Measurements from ENCODE around the gene HLA-DOB.

HLA-DOB gene

DNA sequence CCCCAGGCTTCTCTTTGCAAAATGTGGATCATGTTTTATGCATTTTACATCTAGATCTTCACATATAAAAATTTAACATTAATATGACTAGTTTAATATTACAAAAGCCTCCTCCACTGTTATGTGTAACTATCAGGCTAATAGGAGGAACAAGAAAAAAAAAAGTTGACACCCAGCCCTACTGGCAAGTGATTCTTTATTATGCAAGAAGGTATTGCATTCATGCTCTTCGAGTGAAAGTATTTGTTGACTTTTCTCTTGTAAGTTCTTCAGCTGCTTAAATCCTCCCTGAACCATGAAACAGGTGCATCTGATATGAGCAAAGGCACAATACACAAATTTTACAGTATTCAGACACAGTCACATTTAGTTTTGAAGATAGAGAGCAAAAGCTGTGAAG is 52.8 kb downstream of the HLA-DOB start:
- TF ChIP-seq ZBTB7A (IDR thresholded peaks at IDR 0.05; ENCODE audit: low read depth) (no peak), TCF12 (IDR thresholded peaks at IDR 0.05; ENCODE audit: low read depth) (no peak), NFIC (IDR thresholded peaks at IDR 0.05) (no peak), TEAD4 (IDR thresholded peaks at IDR 0.05) (no peak), CREB1 (IDR thresholded peaks at IDR 0.05; ENCODE audit: low read depth) (no peak), CEBPB (IDR thresholded peaks at IDR 0.05) (no peak), EGR1 (IDR thresholded peaks at IDR 0.05) (no peak), EP300 (IDR thresholded peaks at IDR 0.05; ENCODE audit: borderline replicate concordance) (no peak), RAD21 (IDR thresholded peaks at IDR 0.05; ENCODE audit: low read depth) (no peak)
- TF ChIP-seq, protein P1, sequence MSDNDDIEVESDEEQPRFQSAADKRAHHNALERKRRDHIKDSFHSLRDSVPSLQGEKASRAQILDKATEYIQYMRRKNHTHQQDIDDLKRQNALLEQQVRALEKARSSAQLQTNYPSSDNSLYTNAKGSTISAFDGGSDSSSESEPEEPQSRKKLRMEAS (IDR thresholded peaks at IDR 0.05), result no peak
- TF ChIP-seq, protein P2, sequence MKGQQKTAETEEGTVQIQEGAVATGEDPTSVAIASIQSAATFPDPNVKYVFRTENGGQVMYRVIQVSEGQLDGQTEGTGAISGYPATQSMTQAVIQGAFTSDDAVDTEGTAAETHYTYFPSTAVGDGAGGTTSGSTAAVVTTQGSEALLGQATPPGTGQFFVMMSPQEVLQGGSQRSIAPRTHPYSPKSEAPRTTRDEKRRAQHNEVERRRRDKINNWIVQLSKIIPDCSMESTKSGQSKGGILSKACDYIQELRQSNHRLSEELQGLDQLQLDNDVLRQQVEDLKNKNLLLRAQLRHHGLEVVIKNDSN (IDR thresholded peaks at IDR 0.05), result no peak
- TF ChIP-seq, protein P3, sequence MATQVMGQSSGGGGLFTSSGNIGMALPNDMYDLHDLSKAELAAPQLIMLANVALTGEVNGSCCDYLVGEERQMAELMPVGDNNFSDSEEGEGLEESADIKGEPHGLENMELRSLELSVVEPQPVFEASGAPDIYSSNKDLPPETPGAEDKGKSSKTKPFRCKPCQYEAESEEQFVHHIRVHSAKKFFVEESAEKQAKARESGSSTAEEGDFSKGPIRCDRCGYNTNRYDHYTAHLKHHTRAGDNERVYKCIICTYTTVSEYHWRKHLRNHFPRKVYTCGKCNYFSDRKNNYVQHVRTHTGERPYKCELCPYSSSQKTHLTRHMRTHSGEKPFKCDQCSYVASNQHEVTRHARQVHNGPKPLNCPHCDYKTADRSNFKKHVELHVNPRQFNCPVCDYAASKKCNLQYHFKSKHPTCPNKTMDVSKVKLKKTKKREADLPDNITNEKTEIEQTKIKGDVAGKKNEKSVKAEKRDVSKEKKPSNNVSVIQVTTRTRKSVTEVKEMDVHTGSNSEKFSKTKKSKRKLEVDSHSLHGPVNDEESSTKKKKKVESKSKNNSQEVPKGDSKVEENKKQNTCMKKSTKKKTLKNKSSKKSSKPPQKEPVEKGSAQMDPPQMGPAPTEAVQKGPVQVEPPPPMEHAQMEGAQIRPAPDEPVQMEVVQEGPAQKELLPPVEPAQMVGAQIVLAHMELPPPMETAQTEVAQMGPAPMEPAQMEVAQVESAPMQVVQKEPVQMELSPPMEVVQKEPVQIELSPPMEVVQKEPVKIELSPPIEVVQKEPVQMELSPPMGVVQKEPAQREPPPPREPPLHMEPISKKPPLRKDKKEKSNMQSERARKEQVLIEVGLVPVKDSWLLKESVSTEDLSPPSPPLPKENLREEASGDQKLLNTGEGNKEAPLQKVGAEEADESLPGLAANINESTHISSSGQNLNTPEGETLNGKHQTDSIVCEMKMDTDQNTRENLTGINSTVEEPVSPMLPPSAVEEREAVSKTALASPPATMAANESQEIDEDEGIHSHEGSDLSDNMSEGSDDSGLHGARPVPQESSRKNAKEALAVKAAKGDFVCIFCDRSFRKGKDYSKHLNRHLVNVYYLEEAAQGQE (IDR thresholded peaks at IDR 0.05; ENCODE audit: low read depth), result no peak

DNA sequence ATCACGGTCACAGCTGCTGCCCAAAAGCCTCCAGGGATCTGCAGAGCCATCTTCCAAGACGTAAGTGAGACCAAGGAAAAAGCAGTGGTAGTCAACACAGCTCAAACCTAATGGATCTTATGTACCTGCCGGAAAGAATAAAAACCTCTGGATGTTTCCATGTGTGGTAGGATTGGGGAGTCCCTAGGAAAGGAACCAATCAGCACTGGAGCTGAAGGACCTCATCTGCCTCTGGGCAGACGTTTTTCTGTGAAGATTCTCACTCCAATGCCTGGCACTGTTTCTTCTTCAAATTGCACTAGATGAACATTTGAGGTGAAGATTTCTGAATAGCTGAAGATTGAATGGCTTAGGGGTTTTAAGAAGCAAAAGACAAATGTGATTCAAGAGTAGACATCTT is 53.4 kb downstream of the HLA-DOB start, which contains the start of gene HLA-DQB2:
HLA-DQB2 (minus strand) TSS at position 112 of the 400 bp plus-strand sequence; CDS start at position 50, 62 bp downstream.
- TF ChIP-seq, protein P3 (IDR thresholded peaks at IDR 0.05; ENCODE audit: low read depth), result no peak
- TF ChIP-seq NFIC (IDR thresholded peaks at IDR 0.05), result no peak
- TF ChIP-seq, protein P1 (IDR thresholded peaks at IDR 0.05), result no peak
- TF ChIP-seq TCF12 (IDR thresholded peaks at IDR 0.05; ENCODE audit: low read depth), result no peak
- no peak for TF ChIP-seq CREB1 (IDR thresholded peaks at IDR 0.05; ENCODE audit: low read depth)
- TF ChIP-seq, protein P2 (IDR thresholded peaks at IDR 0.05), result no peak
- no peak for TF ChIP-seq CEBPB (IDR thresholded peaks at IDR 0.05)
- no peak for TF ChIP-seq ZBTB7A (IDR thresholded peaks at IDR 0.05; ENCODE audit: low read depth)
- TF ChIP-seq RAD21 (IDR thresholded peaks at IDR 0.05; ENCODE audit: low read depth), result no peak
- no peak for TF ChIP-seq YY1 (IDR thresholded peaks at IDR 0.05; ENCODE audit: low read depth)
- no peak for TF ChIP-seq EP300 (IDR thresholded peaks at IDR 0.05; ENCODE audit: borderline replicate concordance)
- TF ChIP-seq TAF1 (IDR thresholded peaks at IDR 0.05; ENCODE audit: low read depth), result no peak
- no peak for TF ChIP-seq EGR1 (IDR thresholded peaks at IDR 0.05)
- no peak for TF ChIP-seq TEAD4 (IDR thresholded peaks at IDR 0.05)
- TF ChIP-seq FOXM1 (IDR thresholded peaks at IDR 0.05; ENCODE audit: borderline replicate concordance, low read depth), result no peak
